ENCODE data around the gene BYSL.
A peak's percentile ranks its signal among the peaks of the same experiment; 100 is the strongest.

- TF ChIP-seq CTCF (IDR thresholded peaks at IDR 0.05; ENCODE audit: poor library complexity): peak; percentile 0
- TF ChIP-seq EZH2 (IDR thresholded peaks at IDR 0.05; ENCODE audit: borderline replicate concordance): no peak
- no peak for TF ChIP-seq EZH2phosphoT487 (IDR thresholded peaks at IDR 0.05; ENCODE audit: low read depth, severe bottlenecking, unreplicated experiment)
Measured at GRCh38 chr6:41941280-41942066, 20.2 kb downstream of the BYSL start, which contains the start of gene CCND3.
